ENCODE measurements around the gene CLDN10. TPM values are rescaled to one million over a fixed set of nuclear protein-coding genes. Genes with fewer than 3 reads are reported as not detected.
"Not testable (repeated sequence)": the region's sequence is repeated elsewhere in the genome, so short reads cannot be mapped to it uniquely, and the experiment has no call there.

CLDN10 gene
- total RNA-seq, 1 donor from 2014 or later, result 1.6 TPM

DNA sequence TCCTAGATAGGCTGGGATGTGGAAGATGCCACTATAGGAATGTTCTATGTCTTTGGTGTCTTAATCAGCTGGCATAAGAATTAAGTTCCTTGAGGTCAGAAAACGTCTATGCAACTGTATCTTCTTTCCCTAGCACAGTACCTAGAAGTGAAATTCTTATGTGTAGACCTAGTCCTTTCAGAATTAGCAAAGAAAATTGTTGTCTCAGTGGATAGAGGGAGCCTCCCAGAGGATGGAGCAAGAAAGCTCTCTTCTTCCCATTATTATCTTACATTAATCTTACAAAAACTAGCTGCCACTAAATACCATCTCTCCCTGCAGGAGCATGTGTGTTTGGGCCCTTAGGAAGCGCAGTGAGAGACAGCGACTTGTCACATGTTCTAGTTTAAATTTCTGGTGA is 11.6 kb downstream of the CLDN10 start:
- no peak for DNase-seq
- H3K4me3 ChIP-seq, result no peak overlapping the region
- intact Hi-C loops (cut with DNase I), result no loop called here
- no peaks in the 10 kb centered on the region for H3K4me1 ChIP-seq
- H3K27ac ChIP-seq, result no peak overlapping the region
- TF ChIP-seq, protein P1, sequence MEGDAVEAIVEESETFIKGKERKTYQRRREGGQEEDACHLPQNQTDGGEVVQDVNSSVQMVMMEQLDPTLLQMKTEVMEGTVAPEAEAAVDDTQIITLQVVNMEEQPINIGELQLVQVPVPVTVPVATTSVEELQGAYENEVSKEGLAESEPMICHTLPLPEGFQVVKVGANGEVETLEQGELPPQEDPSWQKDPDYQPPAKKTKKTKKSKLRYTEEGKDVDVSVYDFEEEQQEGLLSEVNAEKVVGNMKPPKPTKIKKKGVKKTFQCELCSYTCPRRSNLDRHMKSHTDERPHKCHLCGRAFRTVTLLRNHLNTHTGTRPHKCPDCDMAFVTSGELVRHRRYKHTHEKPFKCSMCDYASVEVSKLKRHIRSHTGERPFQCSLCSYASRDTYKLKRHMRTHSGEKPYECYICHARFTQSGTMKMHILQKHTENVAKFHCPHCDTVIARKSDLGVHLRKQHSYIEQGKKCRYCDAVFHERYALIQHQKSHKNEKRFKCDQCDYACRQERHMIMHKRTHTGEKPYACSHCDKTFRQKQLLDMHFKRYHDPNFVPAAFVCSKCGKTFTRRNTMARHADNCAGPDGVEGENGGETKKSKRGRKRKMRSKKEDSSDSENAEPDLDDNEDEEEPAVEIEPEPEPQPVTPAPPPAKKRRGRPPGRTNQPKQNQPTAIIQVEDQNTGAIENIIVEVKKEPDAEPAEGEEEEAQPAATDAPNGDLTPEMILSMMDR (IDR thresholded peaks at IDR 0.05), result no peak
- H3K27me3 ChIP-seq (ENCODE audit: low read depth), result no peaks in the 10 kb centered on the region
- H3K9me3 ChIP-seq, result no peaks in the 10 kb centered on the region
- ATAC-seq, result no peak
- no peaks in the 10 kb centered on the region for H3K36me3 ChIP-seq

DNA sequence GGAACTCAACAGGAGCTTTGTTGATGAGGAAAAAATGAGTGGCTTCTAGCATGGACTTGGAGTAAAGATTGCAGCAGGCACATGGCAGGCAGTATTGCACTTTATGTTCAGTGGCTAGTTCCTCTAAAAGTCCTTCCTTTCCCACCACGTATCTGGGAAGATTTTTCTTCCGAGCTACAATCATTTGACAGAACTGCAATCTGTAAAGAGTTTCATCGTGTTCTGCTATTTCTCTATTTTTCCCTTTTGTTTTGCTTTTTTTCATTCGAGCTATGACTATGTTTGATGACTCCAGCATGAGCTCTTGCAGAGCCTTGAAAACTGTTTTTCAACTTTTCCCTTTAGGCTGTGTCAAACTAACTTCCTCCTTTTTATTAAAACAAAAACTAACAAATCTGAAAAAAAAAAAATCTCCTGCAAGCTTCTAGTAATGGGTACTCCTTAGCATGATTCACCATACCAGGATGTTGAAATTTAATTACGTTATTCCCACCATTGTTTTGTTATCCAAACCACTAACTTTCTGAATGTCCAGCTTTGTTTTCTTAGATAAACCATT is 12.3 kb downstream of the CLDN10 start:
- no peak for DNase-seq
- no peaks in the 10 kb centered on the region for H3K4me1 ChIP-seq
- intact Hi-C loops (cut with DNase I), result no loop called here
- TF ChIP-seq, protein P1 (IDR thresholded peaks at IDR 0.05), result no peak
- peak; percentile 45 to 48 for ATAC-seq
- no peaks in the 10 kb centered on the region for H3K27me3 ChIP-seq (ENCODE audit: low read depth)
- H3K27ac ChIP-seq, result no peak overlapping the region
- H3K36me3 ChIP-seq, result no peaks in the 10 kb centered on the region
- H3K9me3 ChIP-seq, result no peaks in the 10 kb centered on the region
- no peak overlapping the region for H3K4me3 ChIP-seq

DNA sequence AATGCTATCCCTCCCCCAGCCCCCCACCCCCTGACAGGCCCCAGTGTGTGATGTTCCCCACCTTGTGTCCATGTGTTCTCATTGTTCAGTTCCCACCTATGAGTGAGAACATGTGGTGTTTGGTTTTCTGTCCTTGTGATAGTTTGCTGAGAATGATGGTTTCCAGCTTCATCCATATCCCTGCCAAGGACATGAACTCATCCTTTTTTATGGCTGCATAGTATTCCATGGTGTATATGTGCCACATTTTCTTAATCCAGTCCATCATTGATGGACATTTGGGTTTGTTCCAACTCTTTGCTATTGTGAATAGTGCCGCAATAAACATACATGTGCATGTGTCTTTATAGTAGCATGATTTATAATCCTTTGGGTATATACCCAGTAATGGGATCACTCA is 13.2 kb downstream of the CLDN10 start:
- intact Hi-C loops (cut with DNase I); DNase-seq; H3K27me3 ChIP-seq (ENCODE audit: low read depth); H3K4me3 ChIP-seq; H3K36me3 ChIP-seq; ATAC-seq; H3K27ac ChIP-seq; H3K4me1 ChIP-seq; H3K9me3 ChIP-seq: not testable (repeated sequence)

DNA sequence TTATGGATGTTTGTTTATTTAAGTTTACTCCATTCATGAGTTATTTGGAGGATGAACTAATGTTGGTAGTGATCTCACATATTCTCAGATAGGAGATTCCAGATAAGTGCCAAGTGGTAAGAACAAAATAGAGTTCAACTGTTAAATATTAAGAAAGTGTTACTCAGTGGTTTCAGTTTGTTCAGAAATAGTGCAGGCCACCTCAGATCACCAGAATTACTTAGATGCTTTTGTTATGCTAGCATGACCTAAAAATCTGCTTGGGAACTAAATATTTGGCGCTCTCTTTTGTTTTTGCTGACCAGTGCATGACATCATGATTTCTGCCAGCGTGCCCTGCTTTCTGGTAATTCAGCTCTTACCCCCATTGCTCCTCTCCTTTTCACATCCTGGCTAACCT is 15.6 kb downstream of the CLDN10 start:
- ATAC-seq (no peak), DNase-seq (no peak)
- H3K4me3 ChIP-seq, result no peak overlapping the region
- TF ChIP-seq, protein P1 (IDR thresholded peaks at IDR 0.05), result no peak
- H3K27ac ChIP-seq, result no peak overlapping the region
- intact Hi-C loops (cut with DNase I), result no loop called here
- H3K36me3 ChIP-seq, result no peaks in the 10 kb centered on the region
- no peaks in the 10 kb centered on the region for H3K27me3 ChIP-seq (ENCODE audit: low read depth)
- H3K9me3 ChIP-seq, result no peaks in the 10 kb centered on the region
- H3K4me1 ChIP-seq, result no peaks in the 10 kb centered on the region

DNA sequence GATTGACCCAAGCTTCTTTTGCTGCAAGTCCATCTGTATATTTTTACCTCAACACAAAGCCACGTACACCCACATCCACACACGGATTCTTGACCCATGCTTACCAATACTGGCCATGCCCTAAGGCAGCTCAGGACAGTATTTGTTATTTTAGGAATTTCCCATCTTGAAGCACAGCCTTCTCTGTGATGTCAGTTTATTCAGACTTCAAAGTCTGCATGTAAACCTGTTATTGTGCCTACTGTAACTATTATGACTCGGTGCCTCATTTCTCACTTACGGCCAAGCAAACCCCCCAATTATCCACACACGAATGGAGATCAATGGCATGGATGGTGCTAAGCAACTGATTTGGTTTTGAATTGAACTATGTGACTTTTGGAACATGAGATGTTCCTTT is 17.5 kb downstream of the CLDN10 start:
- H3K36me3 ChIP-seq, result no peaks in the 10 kb centered on the region
- H3K4me1 ChIP-seq, result no peaks in the 10 kb centered on the region
- H3K27ac ChIP-seq, result no peak overlapping the region
- ATAC-seq, result no peak
- H3K9me3 ChIP-seq, result no peaks in the 10 kb centered on the region
- intact Hi-C loops (cut with DNase I), result no loop called here
- no peaks in the 10 kb centered on the region for H3K27me3 ChIP-seq (ENCODE audit: low read depth)
- TF ChIP-seq, protein P1 (IDR thresholded peaks at IDR 0.05), result no peak
- H3K4me3 ChIP-seq, result no peak overlapping the region
- no peak for DNase-seq

DNA sequence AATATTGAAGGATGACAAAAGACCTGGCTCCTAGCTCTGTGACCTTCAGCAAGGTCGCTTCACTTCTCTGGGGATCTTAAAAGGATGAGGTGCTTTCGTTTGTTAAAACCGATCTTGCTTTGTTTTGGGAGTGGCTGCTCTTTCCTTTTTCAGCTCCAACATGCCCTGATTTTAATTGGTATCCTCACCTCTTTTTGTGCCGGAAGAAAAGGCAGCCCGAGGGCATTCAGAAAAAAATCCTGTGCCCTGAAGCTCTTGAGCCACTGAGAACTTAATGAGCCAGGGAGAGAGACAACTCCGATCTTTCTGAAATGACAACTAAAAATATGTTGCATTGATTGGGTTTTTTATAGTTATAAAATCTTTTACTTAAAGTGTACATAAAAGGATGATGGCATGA is 19.4 kb downstream of the CLDN10 start:
- Histone ChIP-seq H3K27me3 (ENCODE audit: low read depth) (no peaks in the 10 kb centered on the region), H3K4me1 (no peaks in the 10 kb centered on the region), H3K9me3 (no peaks in the 10 kb centered on the region), H3K27ac (no peak overlapping the region), H3K36me3 (no peaks in the 10 kb centered on the region), H3K4me3 (no peak overlapping the region)
- DNase-seq, result no peak
- intact Hi-C loops (cut with DNase I), result no loop called here
- no peak for ATAC-seq
- TF ChIP-seq, protein P1 (IDR thresholded peaks at IDR 0.05), result no peak

Measured in lower lobe of right lung (tissue), 2 donors.